PC-3 (cell line): ENCODE data around the gene FCN3. TPM values are rescaled to one million over a fixed set of nuclear protein-coding genes. Genes with fewer than 3 reads are reported as not detected.

Source experiments
- ATAC-seq: fragments of 200-7000 bp; cut with Tn5 transposase; 2 replicates; pipeline ENCODE4 v1.9.1; 2020; ENCODE audit warnings: mild to moderate bottlenecking, moderate library complexity
- BruUV-seq: library from RNA; stranded (reverse); fragments of 400-500 nt; replicated peaks from 2 replicates; lab custom pipeline; 2021; lab: Mats Ljungman, UMichigan
- CTCF ChIA-PET: fragments of 300-600 bp; sonication (Branson Sonifier 250); formaldehyde crosslinking; loops from one replicate; lab custom pipeline; 2022; ENCODE audit warnings: antibody characterized with exemption; lab: Charles Lee
- POLR2A ChIA-PET: fragments of 300-600 bp; sonication (Branson Sonifier 250); formaldehyde crosslinking; loops from one replicate; lab custom pipeline; 2022; ENCODE audit warnings: antibody characterized with exemption; ENCODE audit not compliant: unreplicated experiment; lab: Charles Lee
- DNase-seq: peaks from one replicate; pipeline ENCODE4 v3.0.0-alpha.2; 2015
- H2AFZ ChIP-seq: fragments of 300-600 bp; sonication (generic); 2 replicates; pipeline ENCODE4 v1.6.0; 2016; ENCODE audit warnings: antibody characterized with exemption, low read length
- H3F3A ChIP-seq: fragments of 300-600 bp; sonication (generic); one replicate; pipeline ENCODE4 v1.6.0; 2017; ENCODE audit warnings: antibody characterized with exemption, low read length, control low read depth, mild to moderate bottlenecking; ENCODE audit not compliant: unreplicated experiment
- H3K27ac ChIP-seq: fragments of 300-600 bp; sonication (generic); 2 replicates; pipeline ENCODE4 v1.5.1; 2016; ENCODE audit warnings: mild to moderate bottlenecking, low read length
- H3K27me3 ChIP-seq: fragments of 300-600 bp; sonication (generic); 2 replicates; pipeline ENCODE4 v1.6.1; 2016; ENCODE audit warnings: low read length, mixed read lengths
- H3K36me3 ChIP-seq: fragments of 300-600 bp; sonication (generic); 2 replicates; pipeline ENCODE4 v1.6.1; 2016; ENCODE audit warnings: low read depth, mixed run types, low read length, mixed read lengths
- H3K4me1 ChIP-seq: fragments of 300-600 bp; sonication (generic); 2 replicates; pipeline ENCODE4 v1.5.1; 2016; ENCODE audit warnings: low read length; ENCODE audit not compliant: insufficient read depth
- H3K4me2 ChIP-seq: fragments of 300-600 bp; sonication (generic); 2 replicates; pipeline ENCODE4 v1.6.0; 2016; ENCODE audit warnings: low read length
- H3K4me3 ChIP-seq: fragments of 300-600 bp; sonication (generic); 2 replicates; pipeline ENCODE4 v1.5.1; 2016; ENCODE audit warnings: mild to moderate bottlenecking, low read length, mixed read lengths
- H3K79me2 ChIP-seq: fragments of 300-600 bp; sonication (generic); 2 replicates; pipeline ENCODE4 v1.6.1; 2017; ENCODE audit warnings: low read length, mixed read lengths
- H3K9ac ChIP-seq: fragments of 300-600 bp; sonication (generic); 2 replicates; pipeline ENCODE4 v1.6.0; 2016; ENCODE audit warnings: mild to moderate bottlenecking, low read length
- H3K9me2 ChIP-seq: fragments of 300-600 bp; sonication (generic); replicated peaks from 2 replicates; pipeline ENCODE4 v1.6.1; 2016; ENCODE audit warnings: mixed run types, low read length, mixed read lengths
- H3K9me3 ChIP-seq: fragments of 300-600 bp; sonication (generic); 2 replicates; pipeline ENCODE4 v1.6.1; 2016; ENCODE audit warnings: low read length, mixed read lengths
- H4K20me1 ChIP-seq: fragments of 300-600 bp; sonication (generic); 2 replicates; pipeline ENCODE4 v1.6.1; 2016; ENCODE audit warnings: low read length, mixed read lengths
- EZH2 ChIP-seq: fragments of 300-600 bp; sonication (generic); IDR thresholded peaks from one replicate; pipeline ENCODE4 v1.6.1; 2017; ENCODE audit warnings: antibody characterized with exemption, mild to moderate bottlenecking, low read length; ENCODE audit not compliant: unreplicated experiment
- EZH2phosphoT487 ChIP-seq: fragments of 300-600 bp; sonication (generic); IDR thresholded peaks from 2 replicates; pipeline ENCODE4 v1.6.1; 2018; ENCODE audit warnings: mild to moderate bottlenecking, antibody characterized with exemption, low read length, borderline replicate concordance
- intact Hi-C: fragments of 100-400 bp; cut with micrococcal nuclease; formaldehyde crosslinking; loops from 2 replicates; pipeline ENCODE4 v1.9.0; 2023
- total RNA-seq: library from RNA; depleted of rRNA; stranded (reverse); fragments of >200 nt; gene quantifications from 2 replicates; pipeline ENCODE4 v1.2.3, GENCODE V29; 2014
- TF ChIP-seq, protein P1 (sequence below): fragments of 300-600 bp; sonication (generic); conservative IDR thresholded peaks from 2 replicates; pipeline ENCODE4 v1.5.1; 2017; ENCODE audit warnings: antibody characterized with exemption, low read depth, mild to moderate bottlenecking, low read length

The FCN3 gene
- total RNA-seq, 1 experiment from 2014 or later, result not detected

DNA sequence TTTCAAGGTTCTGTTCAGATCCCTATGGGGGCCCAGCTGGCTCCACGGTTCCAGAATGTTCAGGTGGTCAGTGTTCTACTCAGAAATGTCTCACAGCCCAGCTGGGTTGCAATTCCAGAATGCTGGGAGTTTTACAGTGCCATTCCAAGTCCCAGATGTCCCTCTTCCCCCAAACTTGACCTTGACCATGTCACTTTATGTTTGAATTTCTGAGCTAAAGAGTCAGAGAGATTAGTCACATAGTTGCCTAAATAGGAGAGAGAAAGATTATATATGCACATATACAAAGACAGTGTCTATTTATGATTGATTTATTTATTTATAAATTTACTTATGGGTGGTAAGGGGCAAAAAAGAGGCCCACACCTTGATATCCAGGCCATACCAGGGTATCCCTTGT lies 20.3 kb upstream of the FCN3 start:
- H3K4me2 ChIP-seq, result peak overlapping the region; percentile 21; the same call in 1 of the 2 replicates
- no peaks in the 10 kb centered on the region for H3K27me3 ChIP-seq
- no peaks in the 10 kb centered on the region for H3K9me3 ChIP-seq
- TSS peak; percentile 40 for BruUV-seq
- no peak overlapping the region for H2AFZ ChIP-seq
- TF ChIP-seq, protein P1, sequence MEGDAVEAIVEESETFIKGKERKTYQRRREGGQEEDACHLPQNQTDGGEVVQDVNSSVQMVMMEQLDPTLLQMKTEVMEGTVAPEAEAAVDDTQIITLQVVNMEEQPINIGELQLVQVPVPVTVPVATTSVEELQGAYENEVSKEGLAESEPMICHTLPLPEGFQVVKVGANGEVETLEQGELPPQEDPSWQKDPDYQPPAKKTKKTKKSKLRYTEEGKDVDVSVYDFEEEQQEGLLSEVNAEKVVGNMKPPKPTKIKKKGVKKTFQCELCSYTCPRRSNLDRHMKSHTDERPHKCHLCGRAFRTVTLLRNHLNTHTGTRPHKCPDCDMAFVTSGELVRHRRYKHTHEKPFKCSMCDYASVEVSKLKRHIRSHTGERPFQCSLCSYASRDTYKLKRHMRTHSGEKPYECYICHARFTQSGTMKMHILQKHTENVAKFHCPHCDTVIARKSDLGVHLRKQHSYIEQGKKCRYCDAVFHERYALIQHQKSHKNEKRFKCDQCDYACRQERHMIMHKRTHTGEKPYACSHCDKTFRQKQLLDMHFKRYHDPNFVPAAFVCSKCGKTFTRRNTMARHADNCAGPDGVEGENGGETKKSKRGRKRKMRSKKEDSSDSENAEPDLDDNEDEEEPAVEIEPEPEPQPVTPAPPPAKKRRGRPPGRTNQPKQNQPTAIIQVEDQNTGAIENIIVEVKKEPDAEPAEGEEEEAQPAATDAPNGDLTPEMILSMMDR, result no peak
- no peak for TF ChIP-seq EZH2phosphoT487
- no peak for TF ChIP-seq EZH2
- no peaks in the 10 kb centered on the region for H4K20me1 ChIP-seq
- H3K4me1 ChIP-seq, result peaks cover 25% of the 10 kb centered on the region
- intact Hi-C loops, result no loop called here
- POLR2A ChIA-PET, result no interaction called here
- no peaks in the 10 kb centered on the region for H3K9me2 ChIP-seq
- DNase-seq, result no peak
- peaks cover 3% of the 10 kb centered on the region for H3F3A ChIP-seq
- no peaks in the 10 kb centered on the region for H3K36me3 ChIP-seq
- H3K79me2 ChIP-seq, result peaks cover 20% of the 10 kb centered on the region
- CTCF ChIA-PET, result interaction anchor here (0.5 to 2.3 kb wide), 3 partner anchors 28 to 162 kb away, joined by 5 to 25 read pairs (median 11); partner anchors contain the start of gene MAP3K6
- no peak for ATAC-seq
- no peak overlapping the region for H3K4me3 ChIP-seq
- no peak overlapping the region for H3K27ac ChIP-seq
- H3K9ac ChIP-seq, result no peak overlapping the region

DNA sequence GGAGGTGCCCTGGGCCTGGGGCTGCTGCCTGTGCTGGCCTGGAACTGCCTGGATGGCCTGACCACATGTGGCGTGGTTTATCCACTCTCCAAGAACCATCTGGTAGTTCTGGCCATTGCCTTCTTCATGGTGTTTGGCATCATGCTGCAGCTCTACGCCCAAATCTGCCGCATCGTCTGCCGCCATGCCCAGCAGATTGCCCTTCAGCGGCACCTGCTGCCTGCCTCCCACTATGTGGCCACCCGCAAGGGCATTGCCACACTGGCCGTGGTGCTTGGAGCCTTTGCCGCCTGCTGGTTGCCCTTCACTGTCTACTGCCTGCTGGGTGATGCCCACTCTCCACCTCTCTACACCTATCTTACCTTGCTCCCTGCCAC lies 19.6 kb upstream of the FCN3 start:
- Histone ChIP-seq H3F3A (peaks cover 3% of the 10 kb centered on the region), H2AFZ (no peak overlapping the region), H3K79me2 (peaks cover 20% of the 10 kb centered on the region), H3K27me3 (no peaks in the 10 kb centered on the region), H3K4me3 (no peak overlapping the region), H3K27ac (no peak overlapping the region), H3K9me2 (no peaks in the 10 kb centered on the region), H3K9ac (no peak overlapping the region), H3K9me3 (no peaks in the 10 kb centered on the region), H3K4me2 (peak overlapping the region; percentile 21; the same call in 1 of the 2 replicates), H3K4me1 (peaks cover 25% of the 10 kb centered on the region), H3K36me3 (no peaks in the 10 kb centered on the region), H4K20me1 (no peaks in the 10 kb centered on the region)
- POLR2A ChIA-PET, result no interaction called here
- no peak for TF ChIP-seq EZH2
- no peak for TF ChIP-seq EZH2phosphoT487
- TF ChIP-seq, protein P1, result no peak
- CTCF ChIA-PET, result interaction anchor here (0.5 to 2.3 kb wide), 3 partner anchors 28 to 135 kb away, joined by 5 to 25 read pairs (median 12); partner anchors contain the start of gene MAP3K6
- intact Hi-C loops, result no loop called here
- no peak for ATAC-seq
- no peak for DNase-seq
- BruUV-seq, result no TSS peak

DNA sequence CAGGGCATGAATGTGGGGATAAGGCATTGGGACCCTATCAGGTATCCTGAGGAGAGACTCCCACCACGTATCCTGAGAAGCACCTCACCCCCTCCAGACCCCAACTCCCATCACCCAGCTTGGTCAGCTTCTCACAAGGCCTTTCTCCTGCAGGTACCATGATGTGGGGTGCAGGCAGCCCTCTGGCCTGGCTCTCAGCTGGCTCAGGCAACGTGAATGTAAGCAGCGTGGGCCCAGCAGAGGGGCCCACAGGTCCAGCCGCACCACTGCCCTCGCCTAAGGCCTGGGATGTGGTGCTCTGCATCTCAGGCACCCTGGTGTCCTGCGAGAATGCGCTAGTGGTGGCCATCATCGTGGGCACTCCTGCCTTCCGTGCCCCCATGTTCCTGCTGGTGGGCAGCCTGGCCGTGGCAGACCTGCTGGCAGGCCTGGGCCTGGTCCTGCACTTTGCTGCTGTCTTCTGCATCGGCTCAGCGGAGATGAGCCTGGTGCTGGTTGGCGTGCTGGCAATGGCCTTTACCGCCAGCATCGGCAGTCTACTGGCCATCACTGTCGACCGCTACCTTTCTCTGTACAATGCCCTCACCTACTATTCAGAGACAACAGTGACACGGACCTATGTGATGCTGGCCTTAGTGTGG lies 19.1 kb upstream of the FCN3 start:
- DNase-seq, result no peak
- no peaks in the 10 kb centered on the region for H3K9me3 ChIP-seq
- peak overlapping the region; percentile 99 for H3K4me2 ChIP-seq
- ATAC-seq, result no peak
- TF ChIP-seq, protein P1, result no peak
- no peak for TF ChIP-seq EZH2phosphoT487
- TF ChIP-seq EZH2, result no peak
- peak overlapping the region; percentile 100 for H3K4me3 ChIP-seq
- no peaks in the 10 kb centered on the region for H3K27me3 ChIP-seq
- H3K36me3 ChIP-seq, result no peaks in the 10 kb centered on the region
- no peaks in the 10 kb centered on the region for H3K9me2 ChIP-seq
- no peaks in the 10 kb centered on the region for H4K20me1 ChIP-seq
- H3F3A ChIP-seq, result peaks cover 3% of the 10 kb centered on the region
- H3K79me2 ChIP-seq, result peaks cover 20% of the 10 kb centered on the region
- CTCF ChIA-PET, result interaction anchor here (2.3 kb wide), 1 partner anchor 94 kb away, joined by 25 read pairs; no protein-coding TSS in a partner anchor
- H3K4me1 ChIP-seq, result peaks cover 25% of the 10 kb centered on the region
- H3K9ac ChIP-seq, result peak overlapping the region; percentile 97; the same call in 1 of the 2 replicates
- POLR2A ChIA-PET, result interaction anchor here (0.7 kb wide), 1 partner anchor 1874 kb away, joined by 5 read pairs; no protein-coding TSS in a partner anchor
- no TSS peak for BruUV-seq
- intact Hi-C loops, result no loop called here
- H2AFZ ChIP-seq, result no peak overlapping the region
- H3K27ac ChIP-seq, result no peak overlapping the region
